Adrenal gland (tissue), 5 donors: ENCODE results near the gene ZMYND10.

ENCODE experiments used
- POLR2A ChIP-seq, 2 donors: fragments of 450-650 bp; IDR thresholded peaks; one replicate each; pipeline ENCODE4 v1.6.1; 2017; ENCODE audit warnings: antibody characterized with exemption in 2 of 2, mild to moderate bottlenecking in 2 of 2, moderate library complexity in 1 of 2
- TF ChIP-seq, protein P1 (sequence below), 6 experiments: fragments of 450-650 bp in 4 of 6; fragments of 200-600 bp in 2 of 6; sonication (generic) in 1 of 6; IDR thresholded peaks; 1 replicate in 5 of 6; 2 replicates in 1 of 6; pipeline versions ENCODE4 v1.5.1 to v1.8.0; 2016 to 2021; ENCODE audit warnings: antibody characterized with exemption in 6 of 6, mild to moderate bottlenecking in 2 of 6, moderate library complexity in 1 of 6
- donor health status: DM: no; HTN: no; CAD: no.

DNA sequence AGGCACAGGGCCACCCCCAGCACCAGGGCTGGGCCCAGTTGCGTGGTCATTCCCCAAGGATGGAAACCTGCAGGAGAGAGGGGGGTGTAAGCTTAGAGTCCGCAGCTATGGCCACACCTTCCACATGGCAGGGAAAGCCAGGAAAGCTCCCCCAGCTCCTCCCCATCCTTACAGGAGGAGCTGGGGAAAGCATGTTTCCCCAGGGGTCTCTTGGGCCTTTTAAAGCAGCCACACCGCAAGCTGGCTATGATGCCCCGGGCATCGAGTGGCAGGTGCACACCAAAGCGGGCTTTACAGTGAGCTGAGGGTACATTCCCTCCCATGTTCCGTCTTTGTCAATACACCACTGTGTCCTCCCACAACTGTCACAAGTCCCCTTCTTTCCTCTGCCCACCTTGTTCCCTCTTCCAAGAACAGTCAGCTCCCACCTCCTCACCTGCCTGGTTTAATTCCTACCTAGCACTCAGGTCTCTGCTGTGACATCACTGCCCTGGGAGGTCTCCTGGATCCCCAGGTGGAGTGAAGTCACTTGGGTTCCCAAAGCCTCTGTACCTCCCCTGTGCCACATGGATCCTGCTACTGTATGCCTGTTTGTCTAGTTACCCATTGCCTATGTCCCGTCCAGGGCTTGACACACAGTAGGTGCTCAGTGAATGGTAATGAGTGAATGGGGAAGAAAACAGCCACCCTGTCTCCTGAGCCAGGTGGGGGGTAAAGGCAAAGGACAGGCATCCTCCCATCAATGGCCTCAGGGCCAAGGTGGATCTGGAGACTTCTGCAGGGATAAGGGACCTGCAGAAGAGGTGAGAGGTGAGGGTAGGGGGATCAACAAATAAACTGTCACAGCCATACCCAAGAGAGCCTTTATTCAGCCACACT is 49.7 kb downstream of the ZMYND10 start:
- TF ChIP-seq, protein P1, sequence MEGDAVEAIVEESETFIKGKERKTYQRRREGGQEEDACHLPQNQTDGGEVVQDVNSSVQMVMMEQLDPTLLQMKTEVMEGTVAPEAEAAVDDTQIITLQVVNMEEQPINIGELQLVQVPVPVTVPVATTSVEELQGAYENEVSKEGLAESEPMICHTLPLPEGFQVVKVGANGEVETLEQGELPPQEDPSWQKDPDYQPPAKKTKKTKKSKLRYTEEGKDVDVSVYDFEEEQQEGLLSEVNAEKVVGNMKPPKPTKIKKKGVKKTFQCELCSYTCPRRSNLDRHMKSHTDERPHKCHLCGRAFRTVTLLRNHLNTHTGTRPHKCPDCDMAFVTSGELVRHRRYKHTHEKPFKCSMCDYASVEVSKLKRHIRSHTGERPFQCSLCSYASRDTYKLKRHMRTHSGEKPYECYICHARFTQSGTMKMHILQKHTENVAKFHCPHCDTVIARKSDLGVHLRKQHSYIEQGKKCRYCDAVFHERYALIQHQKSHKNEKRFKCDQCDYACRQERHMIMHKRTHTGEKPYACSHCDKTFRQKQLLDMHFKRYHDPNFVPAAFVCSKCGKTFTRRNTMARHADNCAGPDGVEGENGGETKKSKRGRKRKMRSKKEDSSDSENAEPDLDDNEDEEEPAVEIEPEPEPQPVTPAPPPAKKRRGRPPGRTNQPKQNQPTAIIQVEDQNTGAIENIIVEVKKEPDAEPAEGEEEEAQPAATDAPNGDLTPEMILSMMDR (IDR thresholded peaks at IDR 0.05) = no peak
- TF ChIP-seq POLR2A (IDR thresholded peaks at IDR 0.05) = no peak
